Uterus (tissue), 2 donors: ENCODE data around the gene AMN.

Experiments used
- CTCF ChIP-seq, 4 experiments: fragments of 200-600 bp in 2 of 4; fragments of 450-650 bp in 2 of 4; sonication (generic) in 2 of 4; IDR thresholded peaks; one replicate each; pipeline ENCODE4 v1.5.1; 2016 to 2019; ENCODE audit warnings: antibody characterized with exemption in 4 of 4, mild to moderate bottlenecking in 2 of 4, moderate library complexity in 1 of 4
- POLR2A ChIP-seq, 2 donors: fragments of 450-650 bp; IDR thresholded peaks; one replicate each; pipeline ENCODE4 v1.6.1; 2016; ENCODE audit warnings: antibody characterized with exemption in 2 of 2, mild to moderate bottlenecking in 1 of 2, moderate library complexity in 1 of 2

DNA sequence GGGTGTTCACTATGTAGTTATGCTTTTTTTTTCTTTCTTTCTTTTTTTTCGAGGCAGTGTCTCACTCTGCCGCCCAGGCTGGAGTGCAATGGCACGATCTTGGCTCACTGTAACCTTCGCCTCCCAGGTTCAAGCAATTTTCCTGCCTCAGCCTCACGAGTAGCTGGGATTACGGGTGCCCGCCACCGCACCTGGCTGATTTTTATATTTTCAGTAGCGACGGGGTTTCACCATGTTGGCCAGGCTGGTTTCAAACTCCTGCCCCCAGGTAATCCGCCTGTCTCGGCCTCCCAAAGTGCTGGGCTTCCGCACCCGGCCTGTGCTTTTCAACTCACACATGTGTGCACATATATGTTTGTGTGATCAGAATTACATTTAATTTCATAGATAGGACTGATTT lies 38.9 kb upstream of the AMN start:
- TF ChIP-seq CTCF (IDR thresholded peaks at IDR 0.05) (no peak), POLR2A (IDR thresholded peaks at IDR 0.05) (no peak)
